ENCODE measurements around the gene ACRV1.

The ACRV1 gene

GRCh38 chr11:125625630-125626287, 54.9 kb downstream of the ACRV1 start:
- ChIA-PET CTCF (interaction anchor here (1.1 to 1.4 kb wide), 2 partner anchors 8 to 1985 kb away, joined by 3 to 4 read pairs; no protein-coding TSS in a partner anchor), POLR2A (interaction anchor here (1.0 to 3.2 kb wide), 9 partner anchors 9 to 672 kb away, joined by 3 to 24 read pairs (median 4); partner anchors contain the start of genes CCDC15, HYLS1, PUS3 and STT3A)
- Histone ChIP-seq H3K27ac (ENCODE audit: extremely low read depth, low read depth, low read length) (peak overlapping the region; percentile 94), H3K36me3 (ENCODE audit: control insufficient read depth in 2 of 2, insufficient read depth in 1 of 2, low read length in 2 of 2) (peaks cover 10 to 39% of the 10 kb centered on the region in 2 experiments), H3K4me1 (ENCODE audit: control insufficient read depth, insufficient read depth, low read length) (peaks cover under 1% of the 10 kb centered on the region; the same call in 1 of the 2 replicates), H3K4me3 (ENCODE audit: low read depth, low read length) (peak overlapping the region; percentile 74), H3K9me3 (ENCODE audit: control insufficient read depth, insufficient read depth, low read depth, low read length) (no peaks in the 10 kb centered on the region)
- TF ChIP-seq ZNF155 (tag by site-specific recombination; IDR thresholded peaks at IDR 0.05), result no peak
- TF ChIP-seq ZBTB44 (tag by site-specific recombination; IDR thresholded peaks at IDR 0.05), result peak; percentile 72
- no peak; the same call in 1 of the 2 replicates for TF ChIP-seq HOXD13 (CRISPR knock-in tag; IDR thresholded peaks at IDR 0.05; ENCODE audit: borderline replicate concordance)
- peak; percentile 93 for TF ChIP-seq ZNF335 (tag by site-specific recombination; conservative IDR thresholded peaks at IDR 0.05)
- no peak for TF ChIP-seq ZNF302 (tag by site-specific recombination; IDR thresholded peaks at IDR 0.05; ENCODE audit: low read depth)
- peak; percentile 73 for TF ChIP-seq ZNF394 (tag by site-specific recombination; IDR thresholded peaks at IDR 0.05; ENCODE audit: borderline replicate concordance)
- TF ChIP-seq GFI1B (tag by site-specific recombination; IDR thresholded peaks at IDR 0.05), result no peak
- TF ChIP-seq YY2 (tag by site-specific recombination; IDR thresholded peaks at IDR 0.05), result peak; percentile 70; the same call in 1 of the 2 replicates
- peak; percentile 46; the same call in 1 of the 2 replicates for TF ChIP-seq ZSCAN5A (tag by site-specific recombination; IDR thresholded peaks at IDR 0.05)
- TF ChIP-seq PRDM1 (tag by site-specific recombination; IDR thresholded peaks at IDR 0.05), result peak; percentile 82
- TF ChIP-seq ZBTB1 (tag by site-specific recombination; IDR thresholded peaks at IDR 0.05), result 0 out of 2 replicates have a peak, but pooled peaks have one; percentile 16
- no peak for TF ChIP-seq ZNF654 (tag by site-specific recombination; IDR thresholded peaks at IDR 0.05; ENCODE audit: low read depth)
- TF ChIP-seq ZBTB11 (tag by site-specific recombination; conservative IDR thresholded peaks at IDR 0.05; ENCODE audit: low read depth), result peak; percentile 53
- no peak for TF ChIP-seq ZNF175 (tag by site-specific recombination; IDR thresholded peaks at IDR 0.05)
- no peak for TF ChIP-seq ZNF416 (tag by site-specific recombination; IDR thresholded peaks at IDR 0.05)
- no peak for TF ChIP-seq HOXA7 (CRISPR knock-in tag; IDR thresholded peaks at IDR 0.05; ENCODE audit: borderline replicate concordance)
- TF ChIP-seq ZBTB26 (tag by site-specific recombination; optimal IDR thresholded peaks at IDR 0.05), result peak; percentile 100
- no peak for TF ChIP-seq ZNF544 (tag by site-specific recombination; IDR thresholded peaks at IDR 0.05)
- no peak; the same call in none of the 2 replicates for TF ChIP-seq IKZF3 (tag by site-specific recombination; IDR thresholded peaks at IDR 0.05)
- peak; percentile 60; the same call in 1 of the 2 replicates for TF ChIP-seq KLF10 (tag by site-specific recombination; IDR thresholded peaks at IDR 0.05)
- TF ChIP-seq ZNF274 (IDR thresholded peaks at IDR 0.05; ENCODE audit: low read length), result no peak
- no peak for TF ChIP-seq ZNF274 (tag by site-specific recombination; IDR thresholded peaks at IDR 0.05; ENCODE audit: borderline replicate concordance)
- no peak for TF ChIP-seq ZNF510 (tag by site-specific recombination; IDR thresholded peaks at IDR 0.05; ENCODE audit: insufficient replicate concordance)
- no peak for TF ChIP-seq ELK4 (IDR thresholded peaks at IDR 0.05; ENCODE audit: borderline replicate concordance, low read depth, low read length)
- TF ChIP-seq ZNF426 (tag by site-specific recombination; IDR thresholded peaks at IDR 0.05), result no peak
- TF ChIP-seq ZNF48 (tag by site-specific recombination; IDR thresholded peaks at IDR 0.05), result no peak
- no peak for TF ChIP-seq ZNF184 (tag by site-specific recombination; IDR thresholded peaks at IDR 0.05)
- no peak for TF ChIP-seq ZNF785 (tag by site-specific recombination; IDR thresholded peaks at IDR 0.05)
- 0 out of 2 replicates have a peak, but pooled peaks have one; percentile 18 for TF ChIP-seq ZNF623 (tag by site-specific recombination; IDR thresholded peaks at IDR 0.05)
- TF ChIP-seq ZNF202 (tag by site-specific recombination; IDR thresholded peaks at IDR 0.05; ENCODE audit: borderline replicate concordance), result no peak

All from HEK293 (cell line).